ENCODE data around the gene HOXC4.

The HOXC4 gene

GRCh38 chr12:54029529-54030441 lies 23.9 kb upstream of the HOXC4 start:
- DNase-seq: no peak

GRCh38 chr12:54030442-54030801 lies 23.2 kb upstream of the HOXC4 start:
- no peak for DNase-seq

GRCh38 chr12:54030889-54031471 lies 22.7 kb upstream of the HOXC4 start:
- no peak for DNase-seq

- no peak for DNase-seq
These were observed 22.2 kb upstream of the HOXC4 start for GRCh38 chr12:54031480-54031879.

GRCh38 chr12:54032086-54032619 lies 21.5 kb upstream of the HOXC4 start:
- DNase-seq: no peak

GRCh38 chr12:54032627-54033100 lies 21.0 kb upstream of the HOXC4 start, which contains the start of gene HOXC5:
HOXC5 (plus strand) TSS chr12:54033050; CDS start chr12:54033123, 73 bp downstream.
- DNase-seq: peak; percentile 67

GRCh38 chr12:54033106-54033979 lies 20.3 kb upstream of the HOXC4 start:
- DNase-seq: no peak

- DNase-seq: no peak
These were observed 19.5 kb upstream of the HOXC4 start for GRCh38 chr12:54033980-54034784.

- no peak for DNase-seq
These were observed 18.8 kb upstream of the HOXC4 start for GRCh38 chr12:54034785-54035310.

GRCh38 chr12:54035568-54036264 lies 17.9 kb upstream of the HOXC4 start:
- no peak for DNase-seq

GRCh38 chr12:54036620-54037359 lies 16.8 kb upstream of the HOXC4 start:
- DNase-seq: no peak

GRCh38 chr12:54037360-54038283 lies 16.0 kb upstream of the HOXC4 start:
- DNase-seq: no peak

GRCh38 chr12:54038284-54038870 lies 15.3 kb upstream of the HOXC4 start:
- DNase-seq: no peak

GRCh38 chr12:54038871-54039414 lies 14.7 kb upstream of the HOXC4 start:
- DNase-seq: no peak

GRCh38 chr12:54039417-54040147 lies 14.1 kb upstream of the HOXC4 start:
- DNase-seq: no peak

GRCh38 chr12:54040148-54040494 lies 13.5 kb upstream of the HOXC4 start:
- DNase-seq: no peak

- DNase-seq: no peak
These were observed 13.0 kb upstream of the HOXC4 start for GRCh38 chr12:54040648-54041047.

All from hematopoietic multipotent progenitor cell treated with erythropoietin and hydrocortisone succinate and interleukin-3 and kit ligand, for 6 days (in vitro differentiated cells).